H1 (cell line): ENCODE results near the gene TBC1D22B.

ENCODE experiments used
- POLR2A ChIP-seq, 2 experiments: IDR thresholded peaks; 1 replicate in 1 of 2; 2 replicates in 1 of 2; pipeline ENCODE4 v1.6.1; 2011; ENCODE audit warnings: low read depth in 2 of 2, low read length in 2 of 2, mild to moderate bottlenecking in 2 of 2; ENCODE audit errors: control extremely low read depth in 1 of 2
- TF ChIP-seq, protein P1 (sequence below): IDR thresholded peaks from 2 replicates; pipeline ENCODE4 v1.6.1; 2012; ENCODE audit warnings: inconsistent platforms

DNA sequence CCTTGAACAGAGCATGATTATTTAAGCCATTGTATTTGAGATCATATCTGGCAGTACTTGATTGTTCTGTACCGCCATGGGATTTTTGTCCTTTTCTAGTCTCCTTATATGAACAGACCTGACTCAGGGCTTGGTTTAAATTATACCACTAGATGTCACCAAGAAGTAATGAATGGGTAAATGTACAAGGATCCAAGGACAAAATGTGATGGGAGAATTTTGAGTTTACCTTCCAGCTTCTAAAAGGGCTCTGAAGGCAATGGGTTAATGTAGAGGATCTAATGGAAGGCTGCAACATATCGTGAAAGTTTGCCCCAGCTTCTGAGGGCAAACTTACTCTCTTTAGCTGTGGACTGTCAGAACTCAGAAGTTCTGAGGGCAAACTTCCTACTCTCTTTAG is 108.2 kb downstream of the TBC1D22B start:
- TF ChIP-seq, protein P1, sequence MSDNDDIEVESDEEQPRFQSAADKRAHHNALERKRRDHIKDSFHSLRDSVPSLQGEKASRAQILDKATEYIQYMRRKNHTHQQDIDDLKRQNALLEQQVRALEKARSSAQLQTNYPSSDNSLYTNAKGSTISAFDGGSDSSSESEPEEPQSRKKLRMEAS: no peak
- TF ChIP-seq POLR2A (IDR thresholded peaks at IDR 0.05; ENCODE audit: control extremely low read depth in 1 of 2, low read depth in 2 of 2, low read length in 2 of 2): no peak
